Testis (tissue), 3 donors: ENCODE measurements around the gene MCM3AP. TPM values are rescaled to one million over a fixed set of nuclear protein-coding genes. Genes with fewer than 3 reads are reported as not detected.

Source experiments
- DNase-seq: peaks from one replicate; pipeline ENCODE4 v3.0.0-alpha.2; 2019
- H3K27ac ChIP-seq, 2 donors: fragments of 200-600 bp; sonication (generic); one replicate each; pipeline ENCODE4 v1.5.1; 2019
- H3K27me3 ChIP-seq: fragments of 200-600 bp; sonication (generic); one replicate; pipeline ENCODE4 v1.5.1; 2019
- H3K36me3 ChIP-seq: fragments of 200-600 bp; sonication (generic); one replicate; pipeline ENCODE4 v1.5.1; 2017; ENCODE audit warnings: low read depth; ENCODE audit errors: missing control alignments
- H3K4me1 ChIP-seq: fragments of 200-600 bp; sonication (generic); one replicate; pipeline ENCODE4 v1.5.1; 2019
- H3K4me3 ChIP-seq, 2 donors: fragments of 200-600 bp; sonication (generic); one replicate each; pipeline ENCODE4 v1.5.1; 2017 to 2019
- H3K9me3 ChIP-seq: fragments of 200-600 bp; sonication (generic); one replicate; pipeline ENCODE4 v1.5.1; 2017
- CTCF ChIP-seq, 3 experiments: fragments of 450-650 bp in 2 of 3; fragments of 200-600 bp in 1 of 3; sonication (generic) in 1 of 3; IDR thresholded peaks; one replicate each; pipeline ENCODE4 v1.5.1; 2016 to 2019; ENCODE audit warnings: antibody characterized with exemption in 3 of 3, mild to moderate bottlenecking in 2 of 3, moderate library complexity in 1 of 3
- POLR2A ChIP-seq: fragments of 450-650 bp; IDR thresholded peaks from one replicate; pipeline ENCODE4 v1.6.1; 2017; ENCODE audit warnings: antibody characterized with exemption, mild to moderate bottlenecking, moderate library complexity
- WGBS, 2 donors: methylation state at CpG; one replicate each; pipeline ENCODE4 v1.1.5; 2018; 5-methylcytosine and 5-hydroxymethylcytosine counted together
- intact Hi-C: fragments of 100-400 bp; cut with DNase I; formaldehyde crosslinking; loops from one replicate; pipeline ENCODE4 v1.15.1; 2023; ENCODE audit warnings: low total_unique reads
- polyA plus RNA-seq: library from polyadenylated mRNA; stranded (reverse); fragments of 350-450 nt; fragmentation: Illumina TruSeq; extraction: RNeasy Lipid Tissue Mini Kit (QIAGEN cat#74804); gene quantifications from one replicate; pipeline ENCODE4 v1.2.3, GENCODE V29; 2014; ENCODE audit warnings: low read depth, low replicate concordance; ENCODE audit not compliant: insufficient read depth
- total RNA-seq, 2 donors: library from RNA; depleted of rRNA; stranded (reverse); fragments of >200 nt; gene quantifications; one replicate each; pipeline ENCODE4 v1.2.3, GENCODE V29; 2016

MCM3AP gene
- total and polyA plus RNA-seq, 3 donors from 2014 or later = 68.3 to 136 (median 107) TPM

- 93% methylated on average over 16 of the region's 16 CpGs; no CpG with 5 or more reads in 1 of the 2 donors for WGBS, 2 donors
- intact Hi-C loops = no loop called here
- no peaks in the 10 kb centered on the region for H3K36me3 ChIP-seq
These were observed 66.4 kb downstream of the MCM3AP start for GRCh38 chr21:46218906-46219590.

GRCh38 chr21:46217511-46218196 is 67.8 kb downstream of the MCM3AP start:
- intact Hi-C loops = no loop called here
- DNase-seq = peak; percentile 7
- H3K9me3 ChIP-seq = no peaks in the 10 kb centered on the region
- WGBS, 2 donors = 90 to 95% methylated on average over 20 to 22 of the region's 22 CpGs
- H3K4me1 ChIP-seq = no peaks in the 10 kb centered on the region
- H3K36me3 ChIP-seq = no peaks in the 10 kb centered on the region
- no peak overlapping the region for H3K4me3 ChIP-seq
- no peak overlapping the region for H3K27ac ChIP-seq
- no peaks in the 10 kb centered on the region for H3K27me3 ChIP-seq
- no peak for TF ChIP-seq CTCF (IDR thresholded peaks at IDR 0.05)
- TF ChIP-seq POLR2A = no peak

More at GRCh38 chr21:46218906-46219590, 66.4 kb downstream of the MCM3AP start:
- Histone ChIP-seq H3K4me3 (no peak overlapping the region), H3K27ac (no peak overlapping the region), H3K9me3 (no peaks in the 10 kb centered on the region), H3K27me3 (no peaks in the 10 kb centered on the region), H3K4me1 (no peaks in the 10 kb centered on the region)
- TF ChIP-seq CTCF (IDR thresholded peaks at IDR 0.05) (no peak), POLR2A (no peak)
- peak; percentile 9 for DNase-seq

GRCh38 chr21:46216132-46216747 is 69.2 kb downstream of the MCM3AP start:
- H3K4me1 ChIP-seq = no peaks in the 10 kb centered on the region
- no peak overlapping the region for H3K27ac ChIP-seq
- no peaks in the 10 kb centered on the region for H3K36me3 ChIP-seq
- no peaks in the 10 kb centered on the region for H3K27me3 ChIP-seq
- no peak overlapping the region for H3K4me3 ChIP-seq
- no peak for DNase-seq
- H3K9me3 ChIP-seq = no peaks in the 10 kb centered on the region
- TF ChIP-seq CTCF (IDR thresholded peaks at IDR 0.05) = no peak
- TF ChIP-seq POLR2A = no peak
- 79 to 97% methylated on average over 9 to 16 of the region's 16 CpGs for WGBS, 2 donors
- intact Hi-C loops = no loop called here

DNA sequence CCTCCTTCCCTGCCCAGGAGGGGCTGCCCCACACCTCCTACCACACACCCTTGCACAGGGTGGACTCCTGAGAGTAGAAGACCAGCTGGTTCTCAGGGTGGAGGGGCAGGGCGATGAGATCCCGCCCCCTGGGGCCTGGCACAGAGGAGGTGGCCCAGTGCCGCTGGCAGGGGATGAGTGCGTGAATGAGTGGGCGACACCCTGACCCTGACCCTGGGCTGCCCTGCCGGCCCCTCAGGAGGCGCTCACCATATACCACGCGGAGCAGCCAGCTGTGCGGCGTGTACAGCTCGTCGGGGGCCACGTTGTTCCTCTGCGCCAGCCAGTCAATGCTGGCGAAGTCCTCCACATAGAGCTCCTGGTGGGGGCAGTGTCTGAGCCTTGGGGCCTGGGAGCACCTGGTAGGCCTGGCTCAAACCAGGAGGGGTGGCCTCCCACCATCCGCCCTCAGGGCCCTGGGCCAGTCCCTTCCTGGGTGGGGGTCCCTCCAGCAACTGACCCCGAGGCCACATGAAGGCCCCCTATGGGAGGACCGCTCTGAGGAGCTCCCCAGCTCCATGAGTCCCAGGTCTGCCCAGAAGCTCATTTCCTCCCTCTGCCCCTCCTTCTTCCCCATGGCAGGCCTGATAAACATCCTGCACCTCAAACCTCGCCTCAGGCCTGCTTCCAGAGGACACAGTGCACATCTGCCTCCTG is 69.8 kb downstream of the MCM3AP start:
- intact Hi-C loops = no loop called here
- H3K4me3 ChIP-seq = no peak overlapping the region
- TF ChIP-seq POLR2A (no peak), CTCF (IDR thresholded peaks at IDR 0.05) (no peak)
- WGBS, 2 donors = 85 to 100% methylated on average over 1 to 20 of the region's 20 CpGs
- H3K27ac ChIP-seq = no peak overlapping the region
- H3K27me3 ChIP-seq = no peaks in the 10 kb centered on the region
- H3K9me3 ChIP-seq = no peaks in the 10 kb centered on the region
- DNase-seq = no peak
- no peaks in the 10 kb centered on the region for H3K4me1 ChIP-seq
- H3K36me3 ChIP-seq = no peaks in the 10 kb centered on the region
